ENCODE results near the gene PLEKHA8.
A peak's percentile ranks its signal among the peaks of the same experiment; 100 is the strongest.

Gene PLEKHA8

GRCh38 chr7:30119890-30120577 is 91.8 kb downstream of the PLEKHA8 start:
- H3K9me2 ChIP-seq (replicated peaks; ENCODE audit: low read depth, low read length): no peaks in the 10 kb centered on the region
- TF ChIP-seq, protein P1, sequence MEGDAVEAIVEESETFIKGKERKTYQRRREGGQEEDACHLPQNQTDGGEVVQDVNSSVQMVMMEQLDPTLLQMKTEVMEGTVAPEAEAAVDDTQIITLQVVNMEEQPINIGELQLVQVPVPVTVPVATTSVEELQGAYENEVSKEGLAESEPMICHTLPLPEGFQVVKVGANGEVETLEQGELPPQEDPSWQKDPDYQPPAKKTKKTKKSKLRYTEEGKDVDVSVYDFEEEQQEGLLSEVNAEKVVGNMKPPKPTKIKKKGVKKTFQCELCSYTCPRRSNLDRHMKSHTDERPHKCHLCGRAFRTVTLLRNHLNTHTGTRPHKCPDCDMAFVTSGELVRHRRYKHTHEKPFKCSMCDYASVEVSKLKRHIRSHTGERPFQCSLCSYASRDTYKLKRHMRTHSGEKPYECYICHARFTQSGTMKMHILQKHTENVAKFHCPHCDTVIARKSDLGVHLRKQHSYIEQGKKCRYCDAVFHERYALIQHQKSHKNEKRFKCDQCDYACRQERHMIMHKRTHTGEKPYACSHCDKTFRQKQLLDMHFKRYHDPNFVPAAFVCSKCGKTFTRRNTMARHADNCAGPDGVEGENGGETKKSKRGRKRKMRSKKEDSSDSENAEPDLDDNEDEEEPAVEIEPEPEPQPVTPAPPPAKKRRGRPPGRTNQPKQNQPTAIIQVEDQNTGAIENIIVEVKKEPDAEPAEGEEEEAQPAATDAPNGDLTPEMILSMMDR (conservative IDR thresholded peaks at IDR 0.05; ENCODE audit: low read length): no peak
- TF ChIP-seq EZH2phosphoT487 (IDR thresholded peaks at IDR 0.05; ENCODE audit: borderline replicate concordance): no peak
- H2AFZ ChIP-seq (ENCODE audit: low read length): no peak overlapping the region
- no peaks in the 10 kb centered on the region for H4K20me1 ChIP-seq (ENCODE audit: insufficient read depth, low read length, poor library complexity, severe bottlenecking)
- H3K79me2 ChIP-seq (ENCODE audit: insufficient read depth, low read length): no peaks in the 10 kb centered on the region
- no peaks in the 10 kb centered on the region for H3K27me3 ChIP-seq (ENCODE audit: insufficient read depth, low read length, poor library complexity, severe bottlenecking)
- no peak overlapping the region for H3K9ac ChIP-seq (ENCODE audit: low read depth, low read length, poor library complexity, severe bottlenecking)
- H3F3A ChIP-seq (ENCODE audit: low read depth): peaks cover 4% of the 10 kb centered on the region; the same call in 1 of the 2 replicates
- H3K36me3 ChIP-seq (ENCODE audit: insufficient read depth, low read length): no peaks in the 10 kb centered on the region
- H3K4me1 ChIP-seq (ENCODE audit: insufficient read depth, low read length, poor library complexity, severe bottlenecking): no peaks in the 10 kb centered on the region
- no peak overlapping the region for H3K4me2 ChIP-seq (ENCODE audit: low read depth, low read length, poor library complexity, severe bottlenecking)
- H3K9me3 ChIP-seq (ENCODE audit: insufficient read depth, low read depth, low read length): no peaks in the 10 kb centered on the region
- H3K4me3 ChIP-seq (ENCODE audit: low read length, poor library complexity, severe bottlenecking): no peak overlapping the region

DNA sequence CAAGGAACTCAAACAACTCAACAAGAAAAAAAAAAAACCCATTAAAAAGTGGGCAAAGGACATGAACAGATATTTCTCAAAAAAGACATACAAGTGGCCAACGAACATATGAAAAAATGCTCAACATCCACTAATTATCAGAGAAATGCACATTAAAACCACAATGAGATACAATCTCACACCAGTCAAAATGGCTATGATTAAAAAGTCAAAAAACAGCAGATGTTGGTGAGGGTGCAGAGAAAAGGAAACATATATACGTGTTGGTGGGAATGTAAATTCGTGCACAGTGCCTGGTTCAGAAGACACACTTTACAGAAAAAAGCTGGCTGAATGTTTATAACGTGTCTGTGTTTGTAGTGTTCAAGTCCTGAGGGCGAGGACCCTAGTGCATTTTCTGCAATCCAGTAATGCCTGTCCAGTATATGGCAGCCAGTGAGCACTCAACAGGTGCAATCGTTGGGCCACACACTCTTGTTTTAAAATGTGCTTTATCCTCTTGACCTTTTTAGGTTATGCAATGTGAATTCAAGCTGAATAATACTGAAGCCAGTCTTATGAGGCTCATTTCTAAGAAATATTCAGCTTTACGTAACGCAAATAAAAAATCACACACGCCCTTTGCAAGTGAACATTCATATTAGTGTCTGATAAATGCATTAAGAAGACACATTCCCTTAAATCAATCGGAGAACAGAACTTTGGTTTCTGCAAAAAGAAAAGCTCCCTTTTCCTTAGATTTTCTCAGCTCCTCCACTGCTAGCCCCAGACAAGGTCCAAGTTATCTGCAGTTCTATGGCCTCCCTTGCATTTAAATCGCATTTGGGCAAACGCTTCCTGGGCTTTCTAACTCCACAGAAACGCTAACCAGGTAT is 105.8 kb downstream of the PLEKHA8 start:
- Histone ChIP-seq H3F3A (ENCODE audit: low read depth) (no peaks in the 10 kb centered on the region), H3K9me3 (ENCODE audit: insufficient read depth, low read depth, low read length) (no peaks in the 10 kb centered on the region), H3K4me3 (ENCODE audit: low read length, poor library complexity, severe bottlenecking) (peak overlapping the region; percentile 77), H3K27me3 (ENCODE audit: insufficient read depth, low read length, poor library complexity, severe bottlenecking) (no peaks in the 10 kb centered on the region), H2AFZ (ENCODE audit: low read length) (peak overlapping the region; percentile 71), H4K20me1 (ENCODE audit: insufficient read depth, low read length, poor library complexity, severe bottlenecking) (no peaks in the 10 kb centered on the region), H3K9me2 (replicated peaks; ENCODE audit: low read depth, low read length) (no peaks in the 10 kb centered on the region), H3K36me3 (ENCODE audit: insufficient read depth, low read length) (no peaks in the 10 kb centered on the region), H3K79me2 (ENCODE audit: insufficient read depth, low read length) (no peaks in the 10 kb centered on the region; the same call in 1 of the 2 replicates), H3K4me2 (ENCODE audit: low read depth, low read length, poor library complexity, severe bottlenecking) (peak overlapping the region; percentile 75), H3K4me1 (ENCODE audit: insufficient read depth, low read length, poor library complexity, severe bottlenecking) (peaks cover 25% of the 10 kb centered on the region), H3K9ac (ENCODE audit: low read depth, low read length, poor library complexity, severe bottlenecking) (peak overlapping the region; percentile 54)
- TF ChIP-seq, protein P1 (conservative IDR thresholded peaks at IDR 0.05; ENCODE audit: low read length): no peak
- no peak for TF ChIP-seq EZH2phosphoT487 (IDR thresholded peaks at IDR 0.05; ENCODE audit: borderline replicate concordance)

DNA sequence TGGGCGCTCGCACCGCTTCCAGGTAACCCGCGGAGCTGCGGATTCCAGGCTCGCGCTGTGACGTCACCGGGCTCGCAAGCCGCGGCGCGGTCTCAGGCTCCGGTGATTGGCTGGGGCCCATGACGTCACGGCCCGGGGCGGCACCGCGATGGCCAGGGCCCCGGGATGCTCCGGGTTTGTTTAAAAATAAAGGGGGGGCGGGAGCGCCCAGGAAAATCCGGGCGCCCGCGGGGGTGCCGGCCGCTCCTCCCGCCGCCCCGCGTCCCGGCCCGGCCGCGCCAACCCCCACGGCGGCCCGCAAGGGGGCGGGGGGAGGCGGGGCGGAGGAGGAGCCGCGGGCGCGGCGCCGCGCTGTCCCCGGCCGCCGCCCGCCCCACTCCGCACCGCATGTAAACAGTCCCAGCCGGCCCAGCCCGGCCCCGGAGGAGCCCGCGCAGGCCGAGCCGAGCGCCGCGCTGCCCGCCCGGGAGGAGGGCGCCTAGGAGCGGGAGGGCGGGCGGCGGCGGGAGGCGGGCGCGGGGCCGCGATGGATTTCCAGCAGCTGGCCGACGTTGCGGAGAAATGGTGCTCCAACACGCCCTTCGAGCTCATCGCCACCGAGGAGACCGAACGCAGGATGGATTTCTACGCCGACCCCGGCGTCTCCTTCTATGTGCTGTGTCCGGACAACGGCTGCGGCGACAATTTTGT is 106.5 kb downstream of the PLEKHA8 start, which contains the start of gene MTURN:
Gene MTURN, plus strand, starts transcription at position 376 of the 690 bp plus-strand sequence. Its CDS starts 151 bp downstream, at position 527.
- Histone ChIP-seq H3K79me2 (ENCODE audit: insufficient read depth, low read length) (no peaks in the 10 kb centered on the region; the same call in 1 of the 2 replicates), H3K27me3 (ENCODE audit: insufficient read depth, low read length, poor library complexity, severe bottlenecking) (no peaks in the 10 kb centered on the region)

More for the DNA sequence above, 106.5 kb downstream of the PLEKHA8 start, which contains the start of gene MTURN:
- Histone ChIP-seq H3K9me2 (replicated peaks; ENCODE audit: low read depth, low read length) (no peaks in the 10 kb centered on the region), H4K20me1 (ENCODE audit: insufficient read depth, low read length, poor library complexity, severe bottlenecking) (no peaks in the 10 kb centered on the region), H3K4me2 (ENCODE audit: low read depth, low read length, poor library complexity, severe bottlenecking) (peak within 1 kb of the TSS; percentile 75), H3K4me1 (ENCODE audit: insufficient read depth, low read length, poor library complexity, severe bottlenecking) (peaks cover 20% of the 10 kb centered on the region), H3F3A (ENCODE audit: low read depth) (no peaks in the 10 kb centered on the region), H2AFZ (ENCODE audit: low read length) (peak within 1 kb of the TSS; percentile 81), H3K9me3 (ENCODE audit: insufficient read depth, low read depth, low read length) (no peaks in the 10 kb centered on the region), H3K36me3 (ENCODE audit: insufficient read depth, low read length) (no peaks in the 10 kb centered on the region), H3K4me3 (ENCODE audit: low read length, poor library complexity, severe bottlenecking) (peak within 1 kb of the TSS; percentile 77), H3K9ac (ENCODE audit: low read depth, low read length, poor library complexity, severe bottlenecking) (peak within 1 kb of the TSS; percentile 54)
- TF ChIP-seq EZH2phosphoT487 (IDR thresholded peaks at IDR 0.05; ENCODE audit: borderline replicate concordance): no peak
- TF ChIP-seq, protein P1 (conservative IDR thresholded peaks at IDR 0.05; ENCODE audit: low read length): no peak

All from Loucy (cell line).